GM21360 (cell line): ENCODE results near the gene ADGRL3.

Experiments used
- ATAC-seq: cut with Tn5 transposase; IDR thresholded peaks from one replicate; pipeline ENCODE4 v1.9.1; 2021; ENCODE audit warnings: mild to moderate bottlenecking, moderate library complexity; ENCODE audit not compliant: unreplicated experiment

Gene ADGRL3

GRCh38 chr4:61275241-61275640, 75.1 kb downstream of the ADGRL3 start:
- ATAC-seq = no peak

- no peak for ATAC-seq
Measured at GRCh38 chr4:61276029-61276428, 75.9 kb downstream of the ADGRL3 start.

GRCh38 chr4:61277785-61278760, 77.9 kb downstream of the ADGRL3 start:
- ATAC-seq = no peak

- no peak for ATAC-seq
Measured at GRCh38 chr4:61292322-61292721, 92.2 kb downstream of the ADGRL3 start.

GRCh38 chr4:61293707-61294400, 93.7 kb downstream of the ADGRL3 start:
- ATAC-seq = no peak

- no peak for ATAC-seq
Measured at GRCh38 chr4:61294936-61295335, 94.8 kb downstream of the ADGRL3 start.

- no peak for ATAC-seq
Measured at GRCh38 chr4:61296144-61296543, 96.0 kb downstream of the ADGRL3 start.

- no peak for ATAC-seq
Measured at GRCh38 chr4:61298178-61298740, 98.1 kb downstream of the ADGRL3 start.

GRCh38 chr4:61299316-61299715, 99.2 kb downstream of the ADGRL3 start:
- no peak for ATAC-seq

- ATAC-seq = no peak
Measured at GRCh38 chr4:61300266-61300844, 100.2 kb downstream of the ADGRL3 start.

- ATAC-seq = no peak
Measured at GRCh38 chr4:61301271-61301670, 101.1 kb downstream of the ADGRL3 start.

GRCh38 chr4:61308033-61308432, 107.9 kb downstream of the ADGRL3 start:
- ATAC-seq = no peak

- ATAC-seq = no peak
Measured at GRCh38 chr4:61309616-61310015, 109.5 kb downstream of the ADGRL3 start.

- ATAC-seq = no peak
Measured at GRCh38 chr4:61312526-61312925, 112.4 kb downstream of the ADGRL3 start.

GRCh38 chr4:61318431-61318830, 118.3 kb downstream of the ADGRL3 start:
- ATAC-seq = no peak

- ATAC-seq = no peak
Measured at GRCh38 chr4:61319156-61319555, 119.0 kb downstream of the ADGRL3 start.

- ATAC-seq = no peak
Measured at GRCh38 chr4:61320154-61320553, 120.0 kb downstream of the ADGRL3 start.

GRCh38 chr4:61320631-61321030, 120.5 kb downstream of the ADGRL3 start:
- ATAC-seq = no peak

- ATAC-seq = no peak
Measured at GRCh38 chr4:61332693-61333092, 132.6 kb downstream of the ADGRL3 start.

GRCh38 chr4:61333490-61333889, 133.4 kb downstream of the ADGRL3 start:
- ATAC-seq = no peak

GRCh38 chr4:61335241-61335763, 135.2 kb downstream of the ADGRL3 start:
- no peak for ATAC-seq
